Measurements from ENCODE around the gene TTLL11.

TTLL11 gene

GRCh38 chr9:121781701-121782464 lies 311.2 kb downstream of the TTLL11 start:
- in situ Hi-C loops (cut with MboI; ENCODE audit: low pct_unique_long_range_greater_than_20kb, low sequenced_read_pairs, unreplicated experiment) = no loop called here
- TF ChIP-seq CTCF (IDR thresholded peaks at IDR 0.05; ENCODE audit: extremely low read depth, insufficient read depth, missing control alignments) = no peak
- DNase-seq (ENCODE audit: low spot score) = no peak

GRCh38 chr9:121781145-121781548 lies 312.0 kb downstream of the TTLL11 start:
- no peak for TF ChIP-seq CTCF (IDR thresholded peaks at IDR 0.05; ENCODE audit: extremely low read depth, insufficient read depth, missing control alignments)
- DNase-seq (ENCODE audit: low spot score) = no peak
- in situ Hi-C loops (cut with MboI; ENCODE audit: low pct_unique_long_range_greater_than_20kb, low sequenced_read_pairs, unreplicated experiment) = no loop called here

- in situ Hi-C loops (cut with MboI; ENCODE audit: low pct_unique_long_range_greater_than_20kb, low sequenced_read_pairs, unreplicated experiment) = no loop called here
- no peak for TF ChIP-seq CTCF (IDR thresholded peaks at IDR 0.05; ENCODE audit: extremely low read depth, insufficient read depth, missing control alignments)
- no peak for DNase-seq (ENCODE audit: low spot score)
Measured at GRCh38 chr9:121780177-121781040, 312.7 kb downstream of the TTLL11 start.

GRCh38 chr9:121779381-121780117 lies 313.6 kb downstream of the TTLL11 start:
- in situ Hi-C loops (cut with MboI; ENCODE audit: low pct_unique_long_range_greater_than_20kb, low sequenced_read_pairs, unreplicated experiment) = no loop called here
- no peak for DNase-seq (ENCODE audit: low spot score)
- TF ChIP-seq CTCF (IDR thresholded peaks at IDR 0.05; ENCODE audit: extremely low read depth, insufficient read depth, missing control alignments) = no peak

GRCh38 chr9:121778252-121779225 lies 314.6 kb downstream of the TTLL11 start:
- DNase-seq (ENCODE audit: low spot score) = no peak
- in situ Hi-C loops (cut with MboI; ENCODE audit: low pct_unique_long_range_greater_than_20kb, low sequenced_read_pairs, unreplicated experiment) = no loop called here
- no peak for TF ChIP-seq CTCF (IDR thresholded peaks at IDR 0.05; ENCODE audit: extremely low read depth, insufficient read depth, missing control alignments)

All from GM13977 (cell line).